NT2/D1 (cell line): ENCODE measurements around the gene ACP7.

Experiments
- YY1 ChIP-seq: IDR thresholded peaks from 2 replicates; pipeline ENCODE4 v1.6.1; 2011; ENCODE audit not compliant: insufficient read length, insufficient read depth
- ZNF274 ChIP-seq: IDR thresholded peaks from 2 replicates; pipeline ENCODE4 v1.6.1; 2011; ENCODE audit warnings: mild to moderate bottlenecking, low read depth, low read length

- TF ChIP-seq ZNF274 (no peak), YY1 (no peak)
Observed at GRCh38 chr19:39054091-39054470, 30.1 kb upstream of the ACP7 start.
